HepG2 (cell line): Measurements from ENCODE around the gene SLC19A3. TPM values are rescaled to one million over a fixed set of nuclear protein-coding genes. Genes with fewer than 3 reads are reported as not detected.
A peak's percentile ranks its signal among the peaks of the same experiment; 100 is the strongest.

Experiments used
- ASH2L ChIP-seq: fragments of 300-600, 200-600 bp; sonication (generic); IDR thresholded peaks from 2 replicates; pipeline ENCODE4 v1.7.0; 2017; ENCODE audit warnings: low read depth, mild to moderate bottlenecking, moderate library complexity, mixed read lengths, low read length; ENCODE audit not compliant: insufficient read length
- CREM ChIP-seq, 2 experiments: sonication (generic) in 1 of 2; formaldehyde crosslinking in 1 of 2; IDR thresholded peaks; 2 replicates each; pipeline versions ENCODE4 v1.4.0 to v1.6.1; 2016 to 2020; ENCODE audit warnings: antibody characterized with exemption in 1 of 2, mild to moderate bottlenecking in 1 of 2, missing genetic modification reagents in 1 of 2
- FOXO1 ChIP-seq: sonication (generic); formaldehyde crosslinking; IDR thresholded peaks from 2 replicates; pipeline ENCODE4 v1.4.0; 2020; ENCODE audit warnings: missing genetic modification reagents
- MTA3 ChIP-seq: sonication (generic); formaldehyde crosslinking; IDR thresholded peaks from 2 replicates; pipeline ENCODE4 v1.4.0; 2020; ENCODE audit warnings: missing genetic modification reagents
- NRL ChIP-seq: sonication (generic); formaldehyde crosslinking; IDR thresholded peaks from 2 replicates; pipeline ENCODE4 v1.5.0; 2020; ENCODE audit warnings: missing genetic modification reagents, mild to moderate bottlenecking, moderate library complexity, borderline replicate concordance
- POLR2A ChIP-seq, 2 experiments: IDR thresholded peaks; 2 replicates each; pipeline ENCODE4 v1.6.1; 2011; ENCODE audit warnings: low read depth in 2 of 2, low read length in 2 of 2, mild to moderate bottlenecking in 1 of 2, moderate library complexity in 1 of 2; ENCODE audit not compliant: insufficient read depth in 1 of 2
- SRY ChIP-seq: sonication (generic); formaldehyde crosslinking; IDR thresholded peaks from 2 replicates; pipeline ENCODE4 v1.8.0; 2022; ENCODE audit warnings: mild to moderate bottlenecking, missing genetic modification reagents
- ZNF292 ChIP-seq: sonication (generic); formaldehyde crosslinking; IDR thresholded peaks from 2 replicates; pipeline ENCODE4 v1.8.1; 2022; ENCODE audit warnings: mild to moderate bottlenecking, low read depth, missing genetic modification reagents, borderline replicate concordance
- ZNF296 ChIP-seq: sonication (generic); formaldehyde crosslinking; conservative IDR thresholded peaks from 2 replicates; pipeline ENCODE4 v1.5.0; 2020; ENCODE audit warnings: mild to moderate bottlenecking, missing genetic modification reagents
- ZNF451 ChIP-seq: sonication (generic); formaldehyde crosslinking; IDR thresholded peaks from 2 replicates; pipeline ENCODE4 v1.5.0; 2020; ENCODE audit warnings: mild to moderate bottlenecking, missing genetic modification reagents
- ZNF609 ChIP-seq: sonication (generic); formaldehyde crosslinking; IDR thresholded peaks from 2 replicates; pipeline ENCODE4 v1.4.0; 2020; ENCODE audit warnings: mild to moderate bottlenecking, missing genetic modification reagents, borderline replicate concordance
- ZNF670 ChIP-seq: sonication (generic); formaldehyde crosslinking; IDR thresholded peaks from 2 replicates; pipeline ENCODE4 v1.8.0; 2022; ENCODE audit warnings: mild to moderate bottlenecking, missing genetic modification reagents, borderline replicate concordance
- polyA plus RNA-seq, 8 experiments: library from polyadenylated mRNA; depleted of rRNA in 3 of 8; stranded (reverse) in 7 of 8; unstranded in 1 of 8; fragments of >200 nt; fragmentation: Illumina TruSeq in 4 of 8; extraction: Trizol in 4 of 8; gene quantifications; 2 replicates each; pipeline versions ENCODE4 v1.2.1 to v1.2.3, GENCODE V29; 2011 to 2016; ENCODE audit warnings: low read depth in 4 of 8, missing spikeins in 1 of 8, mixed read lengths in 1 of 8; ENCODE audit not compliant: insufficient read depth in 1 of 8
- total RNA-seq, 5 experiments: library from RNA; depleted of rRNA; stranded (reverse); fragments of >200 nt; fragmentation: Illumina TruSeq; extraction: Trizol; gene quantifications; 2 replicates each; pipeline ENCODE4 v1.2.3, GENCODE V29; 2016; ENCODE audit warnings: low read depth in 1 of 5
- TF ChIP-seq, protein P1 (sequence below): IDR thresholded peaks from 2 replicates; pipeline ENCODE4 v1.6.1; 2016; ENCODE audit warnings: low read depth, missing genetic modification reagents, missing compliant biosample characterization
- TF ChIP-seq, protein P2 (sequence below): sonication (generic); formaldehyde crosslinking; IDR thresholded peaks from 2 replicates; pipeline ENCODE4 v1.5.0; 2020; ENCODE audit warnings: missing genetic modification reagents
- TF ChIP-seq, protein P3 (sequence below): sonication (generic); formaldehyde crosslinking; IDR thresholded peaks from 2 replicates; pipeline ENCODE4 v1.8.0; 2022; ENCODE audit warnings: mild to moderate bottlenecking, missing genetic modification reagents, borderline replicate concordance

The SLC19A3 gene
- total and polyA plus RNA-seq, 2 of the 13 experiments (the other 11 are each of a cell fraction or from before 2014, with no cell fraction given): 2.3 to 5.2 TPM

DNA sequence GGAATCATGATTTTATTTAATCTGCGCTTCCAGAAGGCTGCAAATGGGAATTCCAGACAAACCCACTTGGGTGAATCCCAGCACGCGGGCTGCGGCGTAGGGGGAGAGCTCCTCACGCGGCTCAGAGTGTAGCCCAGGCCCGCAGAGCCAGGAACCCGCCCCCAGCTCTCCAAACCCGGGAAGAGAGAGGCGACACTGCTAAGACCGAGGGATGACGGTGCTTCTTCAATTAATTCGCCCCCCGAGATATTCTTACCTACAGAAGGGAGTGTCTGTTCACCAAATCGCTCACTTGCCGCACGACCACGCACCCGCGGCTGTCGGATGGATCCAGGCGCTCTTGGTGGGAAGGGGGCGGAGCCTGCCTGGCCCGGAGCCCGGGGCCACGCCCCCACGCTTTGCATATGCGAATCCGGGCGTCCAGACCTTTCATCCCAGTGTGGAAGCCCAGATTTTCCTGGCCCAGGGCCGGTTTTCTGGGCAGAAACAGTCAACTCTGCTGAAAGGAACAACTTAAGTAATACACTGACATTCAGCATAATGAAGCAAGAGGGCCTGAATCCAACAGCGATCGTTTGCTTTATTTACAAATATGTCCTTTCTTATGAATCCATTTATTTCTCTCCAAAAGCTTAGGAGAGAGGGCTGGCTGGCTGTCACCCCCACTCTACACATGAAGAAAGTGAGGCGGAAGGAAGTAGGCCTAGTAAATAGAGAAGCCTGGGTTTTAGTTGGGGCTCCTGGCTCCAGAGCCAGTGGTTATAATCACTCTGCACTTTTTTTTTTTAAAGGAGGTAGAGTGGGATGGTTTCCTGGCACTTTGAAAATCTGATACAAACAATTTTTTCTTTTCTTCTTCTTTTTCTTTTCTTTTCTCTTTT, at the start of gene SLC19A3 (continued):
- TF ChIP-seq, protein P1, sequence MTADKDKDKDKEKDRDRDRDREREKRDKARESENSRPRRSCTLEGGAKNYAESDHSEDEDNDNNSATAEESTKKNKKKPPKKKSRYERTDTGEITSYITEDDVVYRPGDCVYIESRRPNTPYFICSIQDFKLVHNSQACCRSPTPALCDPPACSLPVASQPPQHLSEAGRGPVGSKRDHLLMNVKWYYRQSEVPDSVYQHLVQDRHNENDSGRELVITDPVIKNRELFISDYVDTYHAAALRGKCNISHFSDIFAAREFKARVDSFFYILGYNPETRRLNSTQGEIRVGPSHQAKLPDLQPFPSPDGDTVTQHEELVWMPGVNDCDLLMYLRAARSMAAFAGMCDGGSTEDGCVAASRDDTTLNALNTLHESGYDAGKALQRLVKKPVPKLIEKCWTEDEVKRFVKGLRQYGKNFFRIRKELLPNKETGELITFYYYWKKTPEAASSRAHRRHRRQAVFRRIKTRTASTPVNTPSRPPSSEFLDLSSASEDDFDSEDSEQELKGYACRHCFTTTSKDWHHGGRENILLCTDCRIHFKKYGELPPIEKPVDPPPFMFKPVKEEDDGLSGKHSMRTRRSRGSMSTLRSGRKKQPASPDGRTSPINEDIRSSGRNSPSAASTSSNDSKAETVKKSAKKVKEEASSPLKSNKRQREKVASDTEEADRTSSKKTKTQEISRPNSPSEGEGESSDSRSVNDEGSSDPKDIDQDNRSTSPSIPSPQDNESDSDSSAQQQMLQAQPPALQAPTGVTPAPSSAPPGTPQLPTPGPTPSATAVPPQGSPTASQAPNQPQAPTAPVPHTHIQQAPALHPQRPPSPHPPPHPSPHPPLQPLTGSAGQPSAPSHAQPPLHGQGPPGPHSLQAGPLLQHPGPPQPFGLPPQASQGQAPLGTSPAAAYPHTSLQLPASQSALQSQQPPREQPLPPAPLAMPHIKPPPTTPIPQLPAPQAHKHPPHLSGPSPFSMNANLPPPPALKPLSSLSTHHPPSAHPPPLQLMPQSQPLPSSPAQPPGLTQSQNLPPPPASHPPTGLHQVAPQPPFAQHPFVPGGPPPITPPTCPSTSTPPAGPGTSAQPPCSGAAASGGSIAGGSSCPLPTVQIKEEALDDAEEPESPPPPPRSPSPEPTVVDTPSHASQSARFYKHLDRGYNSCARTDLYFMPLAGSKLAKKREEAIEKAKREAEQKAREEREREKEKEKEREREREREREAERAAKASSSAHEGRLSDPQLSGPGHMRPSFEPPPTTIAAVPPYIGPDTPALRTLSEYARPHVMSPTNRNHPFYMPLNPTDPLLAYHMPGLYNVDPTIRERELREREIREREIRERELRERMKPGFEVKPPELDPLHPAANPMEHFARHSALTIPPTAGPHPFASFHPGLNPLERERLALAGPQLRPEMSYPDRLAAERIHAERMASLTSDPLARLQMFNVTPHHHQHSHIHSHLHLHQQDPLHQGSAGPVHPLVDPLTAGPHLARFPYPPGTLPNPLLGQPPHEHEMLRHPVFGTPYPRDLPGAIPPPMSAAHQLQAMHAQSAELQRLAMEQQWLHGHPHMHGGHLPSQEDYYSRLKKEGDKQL (CRISPR knock-in tag): no peak
- TF ChIP-seq ZNF451 (CRISPR knock-in tag) (no peak), ZNF292 (CRISPR knock-in tag) (no peak), CREM (IDR thresholded peaks at IDR 0.05) (no peak), CREM (CRISPR knock-in tag; IDR thresholded peaks at IDR 0.05) (no peak), ZNF296 (CRISPR knock-in tag) (no peak), ZNF609 (no peak), NRL (CRISPR knock-in tag) (peak; percentile 74; the same call in 1 of the 2 replicates), POLR2A (IDR thresholded peaks at IDR 0.05; ENCODE audit: insufficient read depth in 1 of 2, low read depth in 2 of 2, low read length in 2 of 2) (peak in 1 of 2 experiments; percentile 24; a peak in 1 of 4 replicates), ZNF670 (CRISPR knock-in tag) (peak; percentile 72; the same call in 1 of the 2 replicates), FOXO1 (CRISPR knock-in tag) (no peak), MTA3 (no peak), SRY (CRISPR knock-in tag) (0 out of 2 replicates have a peak, but pooled peaks have one; percentile 23), ASH2L (peak; percentile 41)
- TF ChIP-seq, protein P2, sequence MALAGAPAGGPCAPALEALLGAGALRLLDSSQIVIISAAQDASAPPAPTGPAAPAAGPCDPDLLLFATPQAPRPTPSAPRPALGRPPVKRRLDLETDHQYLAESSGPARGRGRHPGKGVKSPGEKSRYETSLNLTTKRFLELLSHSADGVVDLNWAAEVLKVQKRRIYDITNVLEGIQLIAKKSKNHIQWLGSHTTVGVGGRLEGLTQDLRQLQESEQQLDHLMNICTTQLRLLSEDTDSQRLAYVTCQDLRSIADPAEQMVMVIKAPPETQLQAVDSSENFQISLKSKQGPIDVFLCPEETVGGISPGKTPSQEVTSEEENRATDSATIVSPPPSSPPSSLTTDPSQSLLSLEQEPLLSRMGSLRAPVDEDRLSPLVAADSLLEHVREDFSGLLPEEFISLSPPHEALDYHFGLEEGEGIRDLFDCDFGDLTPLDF (CRISPR knock-in tag): no peak
- TF ChIP-seq, protein P3, sequence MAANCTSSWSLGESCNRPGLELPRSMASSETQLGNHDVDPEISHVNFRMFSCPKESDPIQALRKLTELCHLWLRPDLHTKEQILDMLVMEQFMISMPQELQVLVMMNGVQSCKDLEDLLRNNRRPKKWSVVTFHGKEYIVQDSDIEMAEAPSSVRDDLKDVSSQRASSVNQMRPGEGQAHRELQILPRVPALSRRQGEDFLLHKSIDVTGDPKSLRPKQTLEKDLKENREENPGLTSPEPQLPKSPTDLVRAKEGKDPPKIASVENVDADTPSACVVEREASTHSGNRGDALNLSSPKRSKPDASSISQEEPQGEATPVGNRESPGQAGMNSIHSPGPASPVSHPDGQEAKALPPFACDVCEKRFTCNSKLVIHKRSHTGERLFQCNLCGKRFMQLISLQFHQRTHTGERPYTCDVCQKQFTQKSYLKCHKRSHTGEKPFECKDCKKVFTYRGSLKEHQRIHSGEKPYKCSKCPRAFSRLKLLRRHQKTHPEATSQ (CRISPR knock-in tag): no peak
